ENCODE data around the gene CPO.

DNA sequence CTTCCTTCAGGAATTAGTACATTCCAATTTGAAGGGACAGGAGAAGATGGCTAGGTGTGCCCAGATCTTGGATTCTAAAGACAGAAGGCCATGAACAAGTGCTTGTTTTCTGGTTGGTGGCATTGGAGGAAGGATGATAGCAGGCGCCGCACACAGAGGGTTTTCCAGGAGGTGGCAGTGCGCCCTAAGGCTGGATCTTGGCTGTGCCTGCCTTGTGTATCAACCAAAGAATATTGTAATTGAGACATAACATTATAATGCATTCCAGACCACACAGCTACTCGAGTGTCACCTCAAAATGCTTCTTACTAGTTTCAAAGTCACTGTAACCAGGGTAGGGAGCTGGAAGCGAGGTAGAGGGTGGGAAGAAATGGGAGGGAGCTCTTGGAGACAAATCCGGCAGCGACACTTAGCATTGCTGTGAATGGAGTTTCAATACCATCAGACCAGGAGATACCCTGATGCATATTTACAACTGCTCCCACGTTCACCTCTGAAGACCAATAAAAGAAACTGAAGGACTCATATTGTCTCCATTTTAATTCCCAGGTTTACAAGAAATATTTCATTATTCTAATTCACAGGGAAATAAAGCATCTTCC is 42.5 kb downstream of the CPO start:
- TF ChIP-seq POLR2A (IDR thresholded peaks at IDR 0.05; ENCODE audit: low read depth, low read length) = no peak
- no peak for TF ChIP-seq POLR2AphosphoS5 (IDR thresholded peaks at IDR 0.05; ENCODE audit: low read depth, low read length)
